ENCODE results near the gene GPRASP3.
A peak's percentile ranks its signal among the peaks of the same experiment; 100 is the strongest.

The GPRASP3 gene

GRCh38 chrX:102745857-102746584, 25.5 kb downstream of the GPRASP3 start:
- DNase-seq (ENCODE audit: low spot score) = no peak

- no peak for DNase-seq (ENCODE audit: low spot score)
Measured at GRCh38 chrX:102765217-102765616, 44.7 kb downstream of the GPRASP3 start.

- no peak for DNase-seq (ENCODE audit: low spot score)
Measured at GRCh38 chrX:102765809-102766208, 45.3 kb downstream of the GPRASP3 start.

GRCh38 chrX:102767287-102767686, 46.7 kb downstream of the GPRASP3 start:
- no peak for DNase-seq (ENCODE audit: low spot score)

GRCh38 chrX:102768987-102769761, 48.6 kb downstream of the GPRASP3 start:
- DNase-seq (ENCODE audit: low spot score) = peak; percentile 24

Measured in HuH-7.5 (cell line).